GM18517 (cell line): Measurements from ENCODE around the gene ABT1.

ENCODE experiments used
- ATAC-seq: cut with Tn5 transposase; IDR thresholded peaks from one replicate; pipeline ENCODE4 v1.9.1; 2021; ENCODE audit warnings: mild to moderate bottlenecking, moderate library complexity; ENCODE audit not compliant: unreplicated experiment

The ABT1 gene

DNA sequence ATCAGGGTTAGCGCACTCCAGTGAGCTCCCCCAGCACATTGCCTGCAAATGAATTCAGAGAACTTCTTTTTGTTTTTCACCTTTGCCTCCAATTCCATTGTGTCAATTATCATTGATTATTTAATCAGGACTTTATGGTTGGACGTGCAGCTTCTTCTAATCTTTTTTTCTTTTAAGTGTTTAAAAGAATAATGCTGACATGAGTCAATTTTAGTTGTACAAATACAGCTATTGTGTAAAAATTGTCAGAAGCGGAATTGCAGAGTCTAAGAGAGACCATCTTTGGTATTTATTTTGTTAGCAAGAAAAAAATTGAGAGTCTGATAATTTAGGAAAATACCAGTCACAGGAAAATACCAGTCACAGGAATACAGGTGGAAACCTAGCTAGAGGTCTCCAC, 5.5 kb downstream of the ABT1 start:
- no peak for ATAC-seq

- ATAC-seq: no peak
These were observed 7.3 kb downstream of the ABT1 start for GRCh38 chr6:26604026-26604425.

GRCh38 chr6:26604797-26605196, 8.0 kb downstream of the ABT1 start:
- no peak for ATAC-seq

DNA sequence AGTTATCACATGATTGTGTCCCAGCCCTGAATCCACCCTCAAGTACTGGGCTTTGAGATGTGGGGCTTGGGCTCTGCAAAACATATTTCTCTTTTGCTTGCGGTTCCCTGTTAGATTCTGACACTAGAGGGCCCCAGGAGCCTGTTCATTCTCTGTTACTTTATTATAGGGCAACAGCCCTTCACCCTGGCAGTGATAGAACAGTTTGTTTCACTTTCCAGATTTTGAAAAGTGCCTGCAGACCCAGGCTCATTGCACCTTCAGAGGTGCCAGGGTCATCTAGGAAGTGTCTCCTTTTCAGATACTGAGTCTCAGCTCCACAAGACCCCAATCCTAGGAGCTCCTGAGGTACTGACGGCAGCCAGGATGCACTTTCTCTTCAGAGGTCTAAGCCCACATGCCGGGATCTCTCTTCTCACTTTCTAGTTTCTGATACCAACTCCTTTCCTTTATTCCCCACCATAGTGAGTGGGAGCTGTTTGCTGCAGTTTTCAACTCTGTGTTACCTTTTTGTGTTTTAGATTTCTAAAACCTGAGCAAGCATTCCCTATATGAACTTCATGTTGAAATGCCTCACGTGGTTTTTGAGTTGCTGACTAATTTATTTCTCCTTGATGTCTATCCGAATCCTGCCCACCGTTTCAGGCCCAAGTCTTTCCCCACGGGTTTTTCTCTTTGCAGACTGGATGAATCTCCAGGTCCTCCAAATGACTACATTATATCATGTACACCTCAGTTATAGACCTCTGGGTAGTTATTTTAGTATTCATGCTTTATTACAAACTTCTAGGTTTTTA, 10.9 kb downstream of the ABT1 start:
- ATAC-seq: peak; percentile 80

DNA sequence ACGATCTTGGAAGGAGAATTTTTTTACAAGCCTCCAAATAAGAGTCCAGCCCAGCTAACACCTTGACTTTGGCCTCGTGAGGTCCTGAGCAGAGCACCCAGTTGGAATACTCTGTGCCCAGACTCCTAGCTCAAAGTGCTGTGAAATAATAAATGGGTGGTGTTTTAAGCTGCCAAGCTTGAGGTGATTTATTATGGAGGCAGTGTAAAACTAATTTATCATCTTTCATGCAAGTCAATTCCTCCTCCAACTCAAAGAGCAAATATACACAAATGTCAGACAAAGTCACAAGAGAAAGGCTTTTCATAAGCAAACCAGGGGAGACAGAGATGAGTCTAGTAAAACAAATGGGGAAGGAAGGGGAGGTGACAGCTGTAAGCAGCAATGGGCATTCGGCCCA, 12.7 kb downstream of the ABT1 start:
- no peak for ATAC-seq

DNA sequence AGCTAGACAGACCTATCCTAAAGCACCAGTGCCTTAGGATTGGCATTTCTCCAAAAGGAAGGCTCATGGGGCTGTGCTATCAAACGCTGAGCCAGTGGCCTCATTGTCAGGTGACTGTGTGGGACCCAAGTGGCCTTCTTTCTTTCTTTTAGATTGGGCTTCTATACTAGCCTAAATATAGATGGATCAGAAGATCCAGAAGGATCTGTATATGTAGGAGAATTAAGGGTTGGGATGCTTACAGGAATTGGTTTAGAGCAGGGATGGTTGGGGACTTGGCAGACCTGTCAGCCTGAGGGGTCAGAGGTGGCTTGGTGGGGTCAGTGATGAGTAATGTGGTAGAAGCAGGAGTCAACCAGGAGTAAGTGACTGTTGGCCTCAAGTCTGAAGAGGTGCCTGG, 14.8 kb downstream of the ABT1 start:
- ATAC-seq: no peak

GRCh38 chr6:26613201-26613600, 16.4 kb downstream of the ABT1 start:
- ATAC-seq: no peak

DNA sequence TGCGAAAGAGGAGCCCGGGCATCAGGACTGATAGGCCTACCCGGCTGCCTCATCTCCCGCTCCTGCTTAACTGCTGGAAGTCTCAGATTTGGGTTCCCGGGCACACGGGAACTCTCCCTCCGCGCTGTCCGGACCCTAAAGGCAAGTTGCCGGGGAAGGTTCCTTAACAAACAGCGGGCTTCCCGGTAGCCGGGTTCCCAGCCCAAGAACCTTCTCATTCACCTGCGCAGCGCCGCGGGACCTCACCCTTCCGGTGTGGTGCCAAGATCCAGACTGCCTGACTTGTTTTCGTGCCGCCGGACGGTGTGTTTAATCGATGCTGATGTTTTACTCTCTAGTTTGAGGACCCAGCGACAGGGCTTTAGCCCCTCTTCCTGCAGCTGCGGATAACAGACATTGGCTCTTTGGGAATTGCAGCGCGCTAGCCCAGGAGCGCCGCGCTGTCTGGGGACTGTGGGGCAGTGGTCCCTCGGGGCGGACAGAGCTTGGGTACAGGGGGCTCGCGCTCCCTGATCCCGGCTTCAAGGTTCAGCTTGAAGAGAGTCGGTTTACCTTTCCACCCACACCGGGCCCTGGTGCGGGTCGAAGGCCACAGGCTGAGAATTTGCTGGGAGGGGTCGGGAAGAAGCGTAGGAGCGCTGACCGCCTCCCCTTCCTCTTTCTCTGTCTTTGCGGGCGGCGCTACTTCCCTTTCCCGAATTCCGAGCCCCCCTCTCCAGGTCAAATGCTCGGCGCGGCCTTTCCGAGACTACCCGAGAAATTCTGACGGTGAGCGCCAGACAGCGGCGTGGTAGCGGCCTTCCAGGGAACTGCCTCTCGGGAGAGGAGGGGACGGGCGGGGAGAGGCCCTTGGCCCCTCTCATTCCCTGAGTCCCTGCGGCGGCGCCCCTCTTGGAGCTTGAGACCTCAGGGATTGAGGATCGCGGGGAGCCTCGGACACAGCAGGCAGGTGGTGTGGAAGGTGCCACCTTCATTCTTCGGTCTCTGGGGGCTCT, 17.2 kb downstream of the ABT1 start:
- no peak for ATAC-seq

- no peak for ATAC-seq
These were observed 26.6 kb downstream of the ABT1 start for GRCh38 chr6:26623339-26623859.

GRCh38 chr6:26624557-26624956, 27.8 kb downstream of the ABT1 start:
- no peak for ATAC-seq

DNA sequence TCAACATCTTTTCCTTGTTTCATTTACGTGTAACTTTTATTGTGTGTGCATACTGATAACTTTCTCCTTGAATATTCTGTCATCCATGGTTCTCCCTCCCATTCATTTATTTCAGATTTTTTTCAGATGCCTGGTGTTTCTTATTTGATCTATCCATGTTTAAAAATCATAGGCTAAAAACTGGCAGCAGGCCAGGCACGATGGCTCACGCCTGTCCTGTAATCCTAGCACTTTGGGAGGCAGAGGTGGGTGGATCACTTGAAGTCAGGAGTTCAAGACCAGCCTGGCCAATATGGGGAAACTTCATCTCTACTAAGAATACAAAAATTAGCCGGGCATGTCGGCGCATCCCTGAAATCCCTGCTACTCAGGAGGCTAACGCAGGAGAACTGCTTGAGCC, 31.1 kb downstream of the ABT1 start:
- no peak for ATAC-seq

- ATAC-seq: no peak
These were observed 32.6 kb downstream of the ABT1 start for GRCh38 chr6:26629359-26629758.

- ATAC-seq: no peak
These were observed 44.1 kb downstream of the ABT1 start for GRCh38 chr6:26640806-26641205.

- ATAC-seq: no peak
These were observed 49.3 kb downstream of the ABT1 start for GRCh38 chr6:26646074-26646473.
